ENCODE results near the gene DUS2. TPM values are rescaled to one million over a fixed set of nuclear protein-coding genes. Genes with fewer than 3 reads are reported as not detected.

Gene DUS2
- total RNA-seq, 2 donors from 2014 or later: 5.3 to 8.4 TPM

DNA sequence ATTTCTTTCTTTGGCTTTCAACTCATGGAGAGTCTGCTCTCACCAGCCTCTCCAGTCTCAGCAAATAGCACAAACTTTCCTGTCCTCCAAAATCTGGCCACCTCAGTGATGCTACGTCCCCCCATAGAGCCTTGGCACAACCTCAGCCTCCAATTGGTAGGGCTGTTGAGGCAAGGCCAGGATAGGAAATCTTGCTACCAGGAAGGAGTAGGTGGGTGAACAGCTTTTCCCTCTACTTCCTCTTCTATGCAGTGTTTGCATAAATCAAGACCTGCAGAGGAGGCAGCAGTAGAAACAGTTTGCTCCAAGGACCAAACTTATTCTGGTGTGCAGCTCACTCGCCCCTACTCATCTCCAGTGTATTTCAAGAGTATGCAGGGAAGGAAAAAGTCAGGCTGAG, 23.1 kb upstream of the DUS2 start:
- Histone ChIP-seq H3K36me3 (no peaks in the 10 kb centered on the region), H3K27me3 (replicated peaks; ENCODE audit: insufficient read depth) (no peaks in the 10 kb centered on the region), H3K27ac (peak overlapping the region in 1 of 2 donors; percentile 19), H3K4me3 (no peak overlapping the region), H3K9me3 (no peaks in the 10 kb centered on the region), H3K4me1 (ENCODE audit: control insufficient read depth in 1 of 2, low read depth in 2 of 2) (no peaks in the 10 kb centered on the region)
- no peak for ATAC-seq (ENCODE audit: insufficient number of reproducible peaks, low FRiP score, low read depth)
- TF ChIP-seq, protein P1, sequence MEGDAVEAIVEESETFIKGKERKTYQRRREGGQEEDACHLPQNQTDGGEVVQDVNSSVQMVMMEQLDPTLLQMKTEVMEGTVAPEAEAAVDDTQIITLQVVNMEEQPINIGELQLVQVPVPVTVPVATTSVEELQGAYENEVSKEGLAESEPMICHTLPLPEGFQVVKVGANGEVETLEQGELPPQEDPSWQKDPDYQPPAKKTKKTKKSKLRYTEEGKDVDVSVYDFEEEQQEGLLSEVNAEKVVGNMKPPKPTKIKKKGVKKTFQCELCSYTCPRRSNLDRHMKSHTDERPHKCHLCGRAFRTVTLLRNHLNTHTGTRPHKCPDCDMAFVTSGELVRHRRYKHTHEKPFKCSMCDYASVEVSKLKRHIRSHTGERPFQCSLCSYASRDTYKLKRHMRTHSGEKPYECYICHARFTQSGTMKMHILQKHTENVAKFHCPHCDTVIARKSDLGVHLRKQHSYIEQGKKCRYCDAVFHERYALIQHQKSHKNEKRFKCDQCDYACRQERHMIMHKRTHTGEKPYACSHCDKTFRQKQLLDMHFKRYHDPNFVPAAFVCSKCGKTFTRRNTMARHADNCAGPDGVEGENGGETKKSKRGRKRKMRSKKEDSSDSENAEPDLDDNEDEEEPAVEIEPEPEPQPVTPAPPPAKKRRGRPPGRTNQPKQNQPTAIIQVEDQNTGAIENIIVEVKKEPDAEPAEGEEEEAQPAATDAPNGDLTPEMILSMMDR (IDR thresholded peaks at IDR 0.05): no peak
- no peak for DNase-seq (ENCODE audit: low spot score)

DNA sequence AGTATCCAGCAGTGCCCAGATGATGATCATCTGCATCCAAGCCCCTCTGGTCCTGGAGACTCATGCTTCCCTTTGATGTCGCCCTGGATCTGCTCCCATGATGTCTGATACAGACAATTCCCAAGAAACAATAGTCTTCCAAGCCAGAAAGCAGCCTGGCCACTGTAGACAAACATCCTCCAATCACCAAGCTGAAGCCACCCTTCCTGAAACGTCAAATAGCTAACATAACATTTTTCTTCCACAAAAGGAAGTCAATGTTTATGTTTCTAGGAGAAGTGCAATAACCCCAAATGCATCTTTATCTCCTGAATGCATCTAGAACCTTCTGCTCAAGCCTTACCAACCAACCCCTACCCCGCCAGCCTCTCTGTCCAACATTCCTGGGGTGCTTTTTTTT, 22.6 kb upstream of the DUS2 start:
- Histone ChIP-seq H3K9me3 (no peaks in the 10 kb centered on the region), H3K4me1 (ENCODE audit: control insufficient read depth in 1 of 2, low read depth in 2 of 2) (no peaks in the 10 kb centered on the region), H3K36me3 (no peaks in the 10 kb centered on the region), H3K27ac (peak overlapping the region in 1 of 2 donors; percentile 19), H3K27me3 (replicated peaks; ENCODE audit: insufficient read depth) (no peaks in the 10 kb centered on the region), H3K4me3 (no peak overlapping the region)
- no peak for DNase-seq (ENCODE audit: low spot score)
- TF ChIP-seq, protein P1 (IDR thresholded peaks at IDR 0.05): no peak
- ATAC-seq (ENCODE audit: insufficient number of reproducible peaks, low FRiP score, low read depth): no peak

DNA sequence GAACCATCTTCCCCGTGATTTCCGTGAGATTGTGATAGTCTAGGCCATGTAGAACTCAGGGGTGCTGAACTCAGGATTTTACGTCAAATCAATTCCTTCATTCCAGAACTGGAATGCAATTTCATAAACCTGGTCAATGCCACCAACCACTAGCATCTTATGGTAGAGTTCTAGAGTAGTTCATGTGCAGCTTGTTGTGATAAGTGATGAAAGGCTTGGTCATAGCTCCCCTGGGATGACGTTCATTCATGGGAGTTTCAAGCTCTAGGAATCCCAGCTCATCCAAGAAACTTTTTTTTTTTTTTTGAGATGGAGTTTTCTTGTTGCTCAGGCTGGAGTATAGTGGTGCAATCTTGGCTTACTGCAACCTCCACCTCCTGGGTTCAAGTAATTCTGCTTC, 20.1 kb upstream of the DUS2 start:
- ATAC-seq (ENCODE audit: insufficient number of reproducible peaks, low FRiP score, low read depth) (no peak), DNase-seq (ENCODE audit: low spot score) (no peak)
- Histone ChIP-seq H3K27ac (no peak overlapping the region), H3K9me3 (no peaks in the 10 kb centered on the region), H3K4me1 (ENCODE audit: control insufficient read depth in 1 of 2, low read depth in 2 of 2) (no peaks in the 10 kb centered on the region), H3K4me3 (no peak overlapping the region), H3K36me3 (no peaks in the 10 kb centered on the region), H3K27me3 (replicated peaks; ENCODE audit: insufficient read depth) (no peaks in the 10 kb centered on the region)
- TF ChIP-seq, protein P1 (IDR thresholded peaks at IDR 0.05): no peak

DNA sequence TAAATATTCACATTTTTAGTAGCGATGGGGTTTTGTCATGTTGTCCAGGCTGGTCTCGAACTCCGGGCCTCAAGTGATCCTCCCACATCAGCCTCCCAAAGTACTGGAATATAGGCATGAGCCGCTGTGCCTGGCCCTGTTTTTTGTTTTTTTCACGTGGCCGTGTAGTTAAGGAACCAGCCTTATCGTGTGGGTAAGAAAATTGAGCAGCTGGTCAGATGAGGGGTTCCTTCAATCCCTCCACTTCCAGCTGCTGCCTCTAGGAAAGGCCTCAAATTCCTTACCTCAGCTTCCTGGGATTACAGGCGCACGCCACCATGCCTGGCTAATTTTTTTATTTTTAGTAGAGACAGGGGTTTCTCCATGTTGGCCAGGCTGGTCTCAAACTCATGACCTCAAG, 17.9 kb upstream of the DUS2 start:
- DNase-seq (ENCODE audit: low spot score): no peak
- Histone ChIP-seq H3K27ac (peak overlapping the region in 1 of 2 donors; percentile 49), H3K36me3 (no peaks in the 10 kb centered on the region), H3K4me1 (ENCODE audit: control insufficient read depth in 1 of 2, low read depth in 2 of 2) (no peaks in the 10 kb centered on the region), H3K27me3 (replicated peaks; ENCODE audit: insufficient read depth) (no peaks in the 10 kb centered on the region), H3K4me3 (no peak overlapping the region), H3K9me3 (no peaks in the 10 kb centered on the region)
- ATAC-seq (ENCODE audit: insufficient number of reproducible peaks, low FRiP score, low read depth): no peak
- TF ChIP-seq, protein P1 (IDR thresholded peaks at IDR 0.05): no peak

DNA sequence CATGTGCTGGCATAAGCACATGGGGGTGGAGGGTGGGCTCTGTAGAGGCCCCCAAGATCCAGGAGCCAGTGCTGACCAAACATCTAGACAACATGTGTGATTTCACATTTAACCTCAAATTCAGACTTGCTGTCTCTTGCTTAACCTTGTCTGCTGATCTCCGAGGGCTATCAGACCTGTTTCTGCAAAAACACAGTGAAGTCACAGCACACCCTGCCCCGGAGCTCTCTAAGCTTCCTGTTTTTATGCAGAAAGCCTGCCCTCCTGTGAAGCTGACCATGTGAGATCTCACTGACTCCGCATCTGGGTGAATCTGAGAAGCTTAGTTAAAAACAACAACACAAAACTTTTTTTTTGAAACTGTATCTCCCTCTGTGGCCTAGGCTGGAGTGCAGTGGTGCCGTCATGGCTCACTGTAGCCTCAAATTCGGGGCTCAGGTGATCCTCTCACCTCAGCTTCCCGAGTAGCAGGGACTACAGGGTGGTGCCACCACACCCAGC, 17.2 kb upstream of the DUS2 start:
- TF ChIP-seq, protein P1 (IDR thresholded peaks at IDR 0.05): no peak
- DNase-seq (ENCODE audit: low spot score) (no peak), ATAC-seq (ENCODE audit: insufficient number of reproducible peaks, low FRiP score, low read depth) (no peak)
- Histone ChIP-seq H3K4me1 (ENCODE audit: control insufficient read depth in 1 of 2, low read depth in 2 of 2) (no peaks in the 10 kb centered on the region), H3K27me3 (replicated peaks; ENCODE audit: insufficient read depth) (no peaks in the 10 kb centered on the region), H3K4me3 (no peak overlapping the region), H3K27ac (peak overlapping the region in 1 of 2 donors; percentile 49), H3K9me3 (no peaks in the 10 kb centered on the region), H3K36me3 (no peaks in the 10 kb centered on the region)
